AG10803 (cell line): ENCODE measurements around the gene ADGRB3.
"Not testable (repeated sequence)": the region's sequence is repeated elsewhere in the genome, so short reads cannot be mapped to it uniquely, and the experiment has no call there.

ENCODE experiments used
- DNase-seq: peaks from one replicate; pipeline ENCODE4 v3.0.0; 2010; ENCODE audit warnings: low read depth
- H3K4me3 ChIP-seq: 2 replicates; pipeline ENCODE4 v1.5.1; 2011; ENCODE audit warnings: mild to moderate bottlenecking, low read length, control low read depth
- TF ChIP-seq, protein P1 (sequence below): conservative IDR thresholded peaks from 2 replicates; pipeline ENCODE4 v1.5.1; 2011; ENCODE audit warnings: mild to moderate bottlenecking, low read length, control low read depth, inconsistent platforms

ADGRB3 gene

DNA sequence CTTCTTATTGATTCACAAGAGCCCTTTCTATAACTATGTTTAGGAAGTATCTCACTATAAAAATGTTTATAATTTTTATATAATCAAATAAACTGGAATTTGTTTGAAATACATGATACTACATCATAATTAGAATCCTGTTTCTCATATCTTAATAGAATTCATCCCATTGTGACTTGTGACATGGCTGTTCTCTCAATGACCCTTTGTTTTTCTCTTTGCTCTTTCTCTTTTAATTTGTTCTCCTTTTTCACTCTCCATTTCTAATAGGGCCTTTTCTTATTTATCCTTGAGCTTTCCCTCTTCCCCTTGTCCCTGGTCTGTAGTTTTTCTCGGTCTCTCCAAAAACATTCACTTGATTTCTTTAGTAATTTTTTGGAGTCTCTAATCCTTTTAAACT lies 111.3 kb downstream of the ADGRB3 start:
- no peak overlapping the region for H3K4me3 ChIP-seq
- DNase-seq = no peak
- TF ChIP-seq, protein P1, sequence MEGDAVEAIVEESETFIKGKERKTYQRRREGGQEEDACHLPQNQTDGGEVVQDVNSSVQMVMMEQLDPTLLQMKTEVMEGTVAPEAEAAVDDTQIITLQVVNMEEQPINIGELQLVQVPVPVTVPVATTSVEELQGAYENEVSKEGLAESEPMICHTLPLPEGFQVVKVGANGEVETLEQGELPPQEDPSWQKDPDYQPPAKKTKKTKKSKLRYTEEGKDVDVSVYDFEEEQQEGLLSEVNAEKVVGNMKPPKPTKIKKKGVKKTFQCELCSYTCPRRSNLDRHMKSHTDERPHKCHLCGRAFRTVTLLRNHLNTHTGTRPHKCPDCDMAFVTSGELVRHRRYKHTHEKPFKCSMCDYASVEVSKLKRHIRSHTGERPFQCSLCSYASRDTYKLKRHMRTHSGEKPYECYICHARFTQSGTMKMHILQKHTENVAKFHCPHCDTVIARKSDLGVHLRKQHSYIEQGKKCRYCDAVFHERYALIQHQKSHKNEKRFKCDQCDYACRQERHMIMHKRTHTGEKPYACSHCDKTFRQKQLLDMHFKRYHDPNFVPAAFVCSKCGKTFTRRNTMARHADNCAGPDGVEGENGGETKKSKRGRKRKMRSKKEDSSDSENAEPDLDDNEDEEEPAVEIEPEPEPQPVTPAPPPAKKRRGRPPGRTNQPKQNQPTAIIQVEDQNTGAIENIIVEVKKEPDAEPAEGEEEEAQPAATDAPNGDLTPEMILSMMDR = no peak

DNA sequence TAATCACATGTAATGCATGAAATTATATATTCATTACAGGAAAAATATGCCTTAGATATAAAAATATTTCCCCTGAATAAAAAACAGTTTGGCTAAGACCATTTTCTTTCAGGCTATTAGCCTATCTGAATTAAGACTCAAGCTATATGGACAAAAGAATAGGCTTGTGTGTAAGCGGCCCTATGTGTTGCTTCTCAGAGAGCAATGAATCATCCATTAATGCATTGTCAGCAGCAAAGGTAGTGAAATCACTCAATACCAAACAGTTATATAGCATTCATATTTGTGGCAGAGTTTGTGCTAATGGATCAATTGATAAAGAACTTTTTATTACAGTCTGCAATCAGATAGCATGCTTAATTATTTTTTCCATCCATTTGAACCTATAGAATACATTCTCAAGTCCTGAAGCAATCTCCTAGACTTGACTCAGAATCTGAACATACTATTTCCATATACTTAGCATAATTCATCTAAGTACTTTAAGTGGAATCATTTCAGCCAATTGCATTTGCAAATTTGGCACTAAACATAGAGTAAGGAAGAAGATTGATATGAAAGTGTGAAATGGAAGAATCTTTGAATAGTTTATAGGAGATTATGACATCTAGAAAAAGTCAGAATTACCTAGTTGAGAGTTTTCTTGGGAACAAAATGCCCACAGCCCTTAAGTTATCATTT lies 112.2 kb downstream of the ADGRB3 start:
- TF ChIP-seq, protein P1 = no peak
- H3K4me3 ChIP-seq = no peak overlapping the region
- DNase-seq = no peak

DNA sequence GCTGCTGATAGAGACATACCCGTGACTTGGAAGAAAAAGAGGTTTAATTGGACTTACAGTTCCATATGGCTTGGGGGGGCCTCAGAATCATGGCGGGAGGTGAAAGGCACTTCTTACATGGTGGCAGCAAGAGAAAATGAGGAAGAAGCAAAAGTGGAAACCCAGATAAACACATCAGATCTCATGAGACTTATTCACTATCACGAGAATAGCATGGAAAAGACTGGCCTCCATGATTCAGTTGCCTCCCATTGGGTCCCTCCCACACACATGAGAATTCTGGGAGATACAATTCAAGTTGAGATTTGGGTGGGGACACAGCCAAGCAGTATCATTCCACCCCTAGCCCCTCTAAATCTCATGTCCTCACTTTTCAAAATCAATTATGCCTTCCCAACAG lies 112.8 kb downstream of the ADGRB3 start:
- not testable (repeated sequence) for H3K4me3 ChIP-seq, DNase-seq

DNA sequence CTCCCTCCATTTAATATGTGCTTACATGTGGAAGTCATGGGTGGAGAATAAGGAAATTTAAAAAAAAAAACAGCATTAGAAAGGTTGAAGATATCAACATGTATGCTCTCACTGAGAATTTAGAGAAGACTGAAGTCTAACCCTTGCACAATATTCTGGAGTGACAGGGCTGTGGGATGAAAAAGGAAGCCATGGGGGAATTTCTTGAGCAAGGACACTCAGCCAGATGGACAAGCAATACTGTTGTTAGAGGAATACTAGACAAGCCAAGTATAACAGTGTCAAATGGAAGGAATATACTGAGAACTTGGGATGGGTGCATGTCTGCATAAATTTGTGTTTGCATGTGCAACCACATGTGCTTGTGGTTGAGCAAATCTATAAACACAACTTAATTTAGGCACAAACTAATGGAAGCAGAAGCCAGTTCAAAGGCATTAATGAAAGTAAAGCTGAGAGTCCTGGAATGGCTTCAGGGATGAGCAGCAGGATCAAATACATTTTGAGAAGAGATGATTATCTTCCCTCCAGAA lies 119.7 kb downstream of the ADGRB3 start:
- DNase-seq = no peak
- H3K4me3 ChIP-seq = no peak overlapping the region
- TF ChIP-seq, protein P1 = no peak

DNA sequence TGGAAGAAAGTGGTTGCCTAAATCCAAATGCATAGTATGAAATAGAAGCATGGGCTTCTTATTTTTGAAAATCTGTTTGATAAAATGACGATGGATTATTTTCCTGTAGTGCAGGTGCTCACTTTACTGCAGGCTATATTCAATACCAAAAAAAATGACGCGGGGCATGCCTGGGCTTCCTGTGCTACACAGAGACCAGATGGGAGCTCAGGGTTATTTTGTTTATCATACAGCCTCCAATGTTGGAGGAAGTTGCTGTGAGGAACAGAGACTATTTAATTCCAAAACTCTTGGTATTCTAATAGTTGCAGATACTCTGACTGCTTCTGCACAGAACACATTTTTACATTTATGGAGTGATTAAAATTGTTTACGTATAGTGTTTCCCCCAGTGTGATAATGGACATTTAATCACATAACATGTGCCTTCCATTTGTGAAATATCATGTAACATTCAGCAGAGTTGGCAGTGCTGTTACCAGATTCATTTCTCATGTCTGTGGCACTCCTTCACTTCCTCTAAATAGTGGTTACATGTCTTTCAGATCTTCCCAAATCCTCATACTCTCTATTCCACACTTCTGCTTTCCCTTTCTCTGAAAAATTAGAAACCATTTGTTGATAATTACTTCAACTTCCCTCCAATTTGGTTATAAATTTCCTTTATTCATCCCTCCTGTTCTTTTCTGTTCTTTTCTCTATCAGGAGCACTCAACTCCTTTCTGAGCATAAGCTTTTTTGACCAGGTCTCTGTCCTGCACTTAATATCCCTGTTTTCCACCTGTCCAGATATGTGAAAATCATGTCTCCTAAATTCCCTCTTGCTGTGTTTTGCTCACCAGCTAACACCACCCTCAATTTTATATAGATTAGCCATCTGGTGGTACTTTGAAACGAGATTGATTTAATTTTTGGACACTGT lies 121.6 kb downstream of the ADGRB3 start:
- TF ChIP-seq, protein P1 = no peak
- DNase-seq = no peak
- H3K4me3 ChIP-seq = no peak overlapping the region

DNA sequence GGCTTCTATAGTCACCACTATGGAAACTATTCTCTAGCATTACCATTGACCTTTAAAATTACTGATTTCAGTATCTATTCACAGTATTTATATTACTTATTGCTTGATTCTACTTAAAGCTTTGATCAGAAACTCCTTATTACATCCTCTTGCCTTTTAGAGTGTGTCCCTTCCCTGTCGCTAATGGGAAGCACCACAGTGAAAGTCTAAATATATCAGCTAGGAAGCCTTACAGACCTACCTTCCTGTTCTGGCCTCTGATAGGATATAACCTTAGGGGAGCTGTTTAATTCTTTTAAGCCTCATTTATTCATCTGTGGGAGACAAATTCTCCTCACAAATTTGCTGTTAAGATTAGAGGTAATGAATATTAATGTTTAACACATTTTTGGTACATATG lies 122.7 kb downstream of the ADGRB3 start:
- DNase-seq = no peak
- TF ChIP-seq, protein P1 = no peak
- no peak overlapping the region for H3K4me3 ChIP-seq

DNA sequence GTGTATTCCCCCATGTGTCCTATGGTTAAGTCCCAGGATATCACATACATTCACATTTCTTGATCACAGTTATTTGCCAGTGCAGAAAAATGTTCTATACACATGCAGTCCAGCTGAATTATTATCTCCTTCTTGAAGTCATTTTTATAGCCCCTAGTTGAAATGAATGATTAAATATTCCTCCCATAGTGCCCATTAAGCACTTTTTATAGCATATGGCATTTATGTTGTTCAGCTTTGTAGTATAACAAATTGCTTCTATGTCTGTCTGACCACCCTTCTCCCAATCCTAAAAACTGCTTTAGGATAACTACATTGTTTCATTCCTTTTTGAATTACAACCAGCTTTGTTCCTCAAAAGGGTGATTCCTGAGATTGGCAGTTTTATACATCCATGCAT lies 123.5 kb downstream of the ADGRB3 start:
- H3K4me3 ChIP-seq = no peak overlapping the region
- DNase-seq = no peak
- TF ChIP-seq, protein P1 = no peak
